HG02938 (cell line): ENCODE results near the gene ZFP57.

Source experiments
- ATAC-seq: cut with Tn5 transposase; IDR thresholded peaks from one replicate; pipeline ENCODE4 v1.9.1; 2021; ENCODE audit warnings: mild to moderate bottlenecking, moderate library complexity; ENCODE audit not compliant: unreplicated experiment

Gene ZFP57

DNA sequence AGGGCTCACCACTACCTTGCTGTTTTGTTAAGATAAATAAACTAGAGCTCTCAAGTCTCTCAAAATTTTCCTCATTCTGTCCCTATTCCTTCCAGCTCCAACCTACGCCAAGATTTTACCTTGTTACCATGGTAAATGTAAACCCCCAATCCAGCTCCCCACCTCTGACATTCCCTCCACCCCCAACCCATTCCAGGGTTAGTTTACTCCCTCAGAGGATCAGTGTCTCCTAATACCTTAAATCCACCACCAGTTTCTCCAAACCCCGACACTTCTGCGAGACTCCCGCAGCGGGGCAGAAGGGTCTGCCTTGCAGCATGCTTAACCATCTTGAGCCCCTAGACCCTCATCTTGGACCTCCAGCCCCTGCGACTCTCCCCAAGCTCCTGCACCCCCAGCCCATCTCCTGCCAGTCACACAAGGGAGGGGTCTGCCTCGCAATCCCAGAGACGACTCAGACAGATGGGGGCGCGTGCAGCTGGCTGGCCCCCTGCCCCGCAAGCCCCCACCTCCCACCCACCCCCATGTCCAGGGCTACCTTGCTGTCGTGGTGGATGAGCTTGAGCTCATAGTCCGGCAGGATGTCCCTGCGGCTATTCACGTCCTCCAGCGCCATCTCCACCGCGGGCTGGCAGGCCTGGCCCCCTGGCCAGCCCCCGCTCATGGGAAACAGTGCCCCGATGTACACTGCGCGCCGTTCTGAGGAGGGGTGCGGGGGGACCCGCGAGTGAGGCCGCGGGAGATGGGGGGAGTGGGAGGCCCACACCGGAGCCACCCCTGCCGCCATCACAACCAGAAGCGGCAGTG, 53.8 kb downstream of the ZFP57 start:
- ATAC-seq: no peak

DNA sequence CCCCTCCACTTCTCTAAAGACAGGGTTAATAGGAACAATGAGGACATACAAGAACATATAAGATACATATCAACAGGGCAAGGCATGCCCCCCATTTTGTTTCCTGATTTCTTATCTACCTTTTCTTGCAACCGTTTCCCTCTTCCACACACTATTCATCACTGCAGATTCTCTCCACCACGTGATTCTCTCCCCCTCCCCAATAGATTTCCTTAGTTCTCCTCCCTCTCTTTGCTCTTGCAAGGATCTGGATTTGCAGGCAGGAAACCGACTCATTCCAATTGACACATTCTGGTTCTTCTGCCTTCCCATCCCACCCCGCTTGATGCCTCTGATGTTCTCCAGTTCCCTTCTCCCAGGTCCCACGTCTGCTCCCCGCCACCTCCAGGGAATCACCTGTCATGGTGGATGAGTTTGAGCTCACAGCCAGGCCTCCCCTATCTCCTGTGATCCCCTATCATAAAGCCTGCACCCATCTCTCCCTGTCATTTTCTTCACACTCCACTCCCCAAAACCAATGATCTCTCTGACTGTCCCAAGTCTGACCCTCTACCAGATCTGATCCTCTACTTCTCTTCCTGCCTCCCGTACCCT, 55.5 kb downstream of the ZFP57 start:
- ATAC-seq: no peak

DNA sequence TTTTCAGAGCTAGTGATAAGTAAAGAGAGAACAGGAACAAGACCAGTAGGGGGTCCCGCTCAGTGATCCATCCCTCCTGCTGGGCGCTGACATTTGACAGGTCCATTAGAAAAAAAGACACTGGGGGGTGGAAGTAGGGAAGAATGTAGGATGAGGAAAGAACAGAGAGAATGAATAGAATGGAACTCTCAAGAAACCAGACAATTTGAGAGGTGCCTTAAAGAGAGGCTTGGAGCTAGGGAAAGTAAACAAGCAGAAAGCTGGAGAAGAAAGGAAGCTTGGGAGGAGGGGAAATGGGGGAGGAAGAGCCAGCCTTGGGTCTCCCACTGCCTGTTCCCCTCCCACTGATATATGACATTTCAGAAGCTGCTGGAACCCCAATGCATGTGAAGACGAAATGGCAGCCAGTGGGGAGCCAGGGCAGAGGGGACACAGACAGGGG, 56.4 kb downstream of the ZFP57 start:
- ATAC-seq: no peak
